GM21576 (cell line): ENCODE measurements around the gene RASSF1.

Source experiments
- ATAC-seq: cut with Tn5 transposase; IDR thresholded peaks from one replicate; pipeline ENCODE4 v1.9.1; 2021; ENCODE audit warnings: mild to moderate bottlenecking, moderate library complexity; ENCODE audit not compliant: unreplicated experiment

RASSF1 gene

DNA sequence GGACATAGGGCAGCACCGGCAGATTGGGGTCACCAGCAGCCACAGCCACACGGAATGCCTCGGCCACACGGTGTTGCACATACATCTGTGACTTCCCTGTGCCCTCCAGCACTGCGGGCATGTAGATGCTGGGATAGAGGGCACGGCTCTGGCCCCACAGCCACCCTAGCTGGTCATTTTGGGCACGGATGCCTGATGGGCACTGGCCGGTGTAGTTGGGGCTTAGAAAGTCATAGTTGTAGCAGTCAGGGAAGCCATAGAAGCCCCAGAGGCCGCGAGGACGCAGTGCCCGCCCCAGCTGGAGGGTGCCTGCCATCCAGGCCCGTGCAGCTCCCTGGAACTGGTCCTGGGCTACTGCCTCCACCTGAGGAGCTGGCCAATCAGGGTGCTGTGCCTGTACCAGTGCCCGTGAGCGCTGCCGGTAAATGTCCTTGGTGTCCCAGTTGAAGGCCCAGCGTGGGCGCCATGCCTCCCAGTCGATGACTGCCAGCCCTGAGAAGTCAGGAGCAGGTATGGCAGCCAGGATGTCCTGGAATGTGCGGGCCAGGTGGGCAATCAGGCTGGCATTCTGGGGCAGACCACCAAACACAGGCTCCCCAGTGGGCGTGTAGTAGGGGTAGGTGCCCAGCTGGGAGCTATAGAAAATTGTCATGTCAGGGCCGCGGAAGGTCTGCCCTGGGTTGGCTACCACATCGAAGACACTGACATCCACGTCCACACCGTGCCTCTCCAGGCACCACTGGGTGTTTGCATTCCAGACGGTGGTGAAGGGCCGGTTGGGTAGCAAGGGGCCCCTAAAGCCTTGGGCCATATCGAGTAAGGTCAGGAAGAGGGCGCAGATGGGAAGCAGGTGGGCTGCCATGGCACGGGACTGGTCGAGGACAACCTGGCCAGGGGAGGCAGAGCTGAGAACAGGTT is 38.3 kb downstream of the RASSF1 start:
- ATAC-seq, result no peak

DNA sequence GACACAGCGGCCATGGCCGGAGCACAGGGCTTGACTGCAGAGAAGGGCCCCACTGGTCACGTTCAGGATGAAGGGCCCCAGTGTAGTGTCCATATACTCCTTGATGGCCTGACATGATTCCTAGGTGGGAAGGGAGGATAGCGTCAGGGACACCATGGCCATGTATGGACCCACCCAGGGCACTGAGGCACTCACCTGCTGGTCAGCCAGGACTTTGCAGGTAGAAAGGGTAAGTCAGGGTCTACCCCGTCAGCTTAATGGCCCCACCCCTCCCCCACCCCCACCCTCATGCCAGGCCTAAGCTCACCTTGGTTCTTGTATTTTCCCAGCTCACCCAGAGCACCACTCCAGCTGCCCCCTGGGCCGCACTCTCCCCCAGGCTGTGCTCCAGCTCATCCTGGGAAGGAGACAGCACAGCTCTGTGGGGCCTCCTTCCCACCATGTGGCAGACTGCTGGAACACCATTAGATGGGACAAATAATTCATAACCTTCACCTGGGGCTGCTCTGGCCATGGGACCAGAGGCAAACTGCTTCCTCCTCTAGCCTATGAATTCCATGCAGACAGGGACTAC is 39.9 kb downstream of the RASSF1 start:
- ATAC-seq, result no peak

DNA sequence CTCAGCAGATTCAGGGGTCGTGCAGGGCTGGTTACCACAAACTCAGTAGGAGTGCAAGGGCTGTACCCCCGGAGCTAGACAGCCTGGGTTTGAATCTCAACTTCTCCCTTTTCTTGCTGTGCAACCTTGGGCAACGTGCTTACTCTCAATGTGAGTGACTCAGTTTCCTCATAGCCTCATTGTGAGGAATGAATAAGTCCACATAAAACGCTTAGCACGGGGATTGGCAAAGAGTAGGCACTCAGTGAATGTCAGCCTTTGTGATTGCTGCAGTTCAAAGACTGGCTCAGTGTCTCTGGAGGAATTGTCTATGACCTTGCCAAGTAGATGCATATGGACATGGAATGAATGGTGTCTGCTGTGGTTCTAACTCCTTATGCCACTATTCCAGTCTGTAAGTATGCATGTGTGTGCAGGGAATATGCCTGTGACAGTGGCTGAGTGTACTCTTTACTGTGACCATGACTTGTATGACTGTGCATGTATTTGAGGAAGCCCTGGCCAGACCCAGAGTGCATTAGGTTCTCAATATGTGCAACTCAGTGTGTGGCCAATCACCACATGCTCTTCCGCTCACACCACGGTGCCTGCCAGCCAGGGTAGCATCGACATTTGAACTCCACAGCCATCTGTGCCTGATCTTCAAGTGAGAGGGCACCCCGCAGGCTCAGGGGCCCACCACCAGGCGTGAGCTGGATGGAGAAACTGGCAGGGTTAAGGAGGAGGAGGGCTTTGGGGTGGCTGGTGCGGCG is 40.5 kb downstream of the RASSF1 start:
- ATAC-seq, result no peak

DNA sequence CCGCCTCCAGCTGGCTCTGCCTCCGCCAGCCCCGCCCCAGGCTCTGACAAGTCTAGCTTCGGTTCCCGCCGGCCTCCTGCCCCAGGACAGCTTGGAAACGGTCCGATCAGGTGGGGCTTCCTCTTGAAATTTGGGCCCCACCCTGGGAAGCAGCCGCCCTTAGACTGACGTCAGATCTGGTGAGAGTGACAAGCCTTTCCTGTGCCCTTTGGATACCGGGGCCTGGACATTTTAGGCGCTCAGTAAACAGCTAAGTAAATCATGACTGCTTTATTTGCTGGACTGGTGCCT is 41.1 kb downstream of the RASSF1 start:
- ATAC-seq, result no peak

DNA sequence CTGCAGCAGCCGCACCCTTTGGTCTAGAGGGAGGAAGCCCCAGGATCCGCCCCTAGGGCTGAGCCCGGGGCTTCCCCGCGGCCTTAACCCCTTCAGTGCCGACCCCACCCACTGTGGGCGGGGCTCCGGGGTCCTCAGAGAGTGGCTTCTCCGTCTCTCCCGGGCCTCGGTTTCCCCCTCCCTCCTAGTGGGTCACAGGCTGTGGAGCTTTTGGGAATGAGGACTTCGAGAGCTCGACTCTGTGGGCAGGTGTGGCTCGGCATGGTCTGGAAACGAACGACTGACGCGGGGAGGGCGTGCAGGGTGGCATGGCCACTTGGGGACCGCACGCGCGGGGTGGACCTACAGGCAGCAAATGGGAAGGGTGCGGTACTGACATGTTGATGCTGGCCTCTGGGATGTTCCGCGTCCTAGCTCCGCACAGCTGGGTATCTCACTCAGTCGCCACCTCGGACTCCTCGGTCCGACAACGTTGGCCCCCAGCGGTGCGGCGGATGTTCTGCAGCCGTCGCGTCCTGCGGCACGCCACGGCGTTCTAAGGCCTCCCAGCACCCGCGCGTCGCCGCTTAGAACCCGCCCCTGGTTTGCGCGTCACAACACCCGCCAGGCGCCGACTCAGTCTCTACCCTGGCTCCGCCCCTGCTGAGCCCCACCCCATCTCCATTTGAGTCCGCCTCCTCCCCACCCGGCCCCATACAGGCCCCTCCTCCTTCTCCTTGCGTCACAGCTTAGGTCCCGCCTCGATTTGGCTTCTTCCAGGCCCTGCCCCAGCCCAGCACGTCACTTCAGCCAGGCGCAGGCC is 41.6 kb downstream of the RASSF1 start, which contains the start of the genes HYAL3 and NAA80:
TSS of gene HYAL3 (minus strand) at position 570 of the 802 bp plus-strand sequence. CDS start 3,803 bp downstream, outside the sequence.
TSS of gene NAA80 (minus strand) at position 570 of the 802 bp plus-strand sequence. CDS start 1,942 bp downstream, outside the sequence.
- peak; percentile 81 for ATAC-seq

DNA sequence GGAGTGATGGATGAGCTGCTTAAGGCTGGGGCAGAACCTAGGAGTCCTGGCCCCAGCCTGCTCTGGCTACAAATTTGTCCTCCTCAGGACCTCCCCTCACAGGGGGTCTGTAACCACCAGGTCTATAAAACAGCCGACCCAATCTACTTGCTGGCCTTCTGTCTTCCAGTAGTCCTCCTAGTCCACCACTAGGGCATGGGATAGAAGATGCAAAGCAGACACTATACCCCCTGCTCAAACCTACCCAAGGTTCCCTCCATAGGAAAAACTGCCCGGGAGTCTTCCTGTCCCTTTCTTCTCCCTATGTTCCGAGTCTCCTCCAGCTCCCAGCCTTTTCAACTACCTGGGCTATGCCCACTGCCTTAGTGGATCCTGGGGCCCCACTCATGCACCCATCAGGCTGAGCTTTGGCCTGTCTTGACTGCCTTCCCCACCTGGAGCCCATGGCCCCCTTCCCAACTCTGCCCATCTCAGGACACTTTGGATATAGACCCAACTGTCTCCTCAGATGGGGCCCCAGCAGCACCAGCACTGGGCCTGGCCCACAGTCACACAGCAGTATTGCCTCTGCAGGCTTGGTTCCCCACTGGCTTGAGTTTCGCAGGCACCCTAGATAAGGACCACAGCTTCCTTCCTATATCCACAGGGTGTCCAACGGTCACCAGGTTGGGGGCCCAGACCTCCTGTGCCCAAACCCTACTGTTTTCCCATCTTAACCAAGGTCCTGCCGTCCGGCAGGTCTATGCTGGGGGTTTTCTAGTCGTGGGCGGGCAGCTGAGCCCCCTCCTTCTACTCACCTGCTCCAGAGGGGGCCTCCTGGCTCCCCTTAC is 42.5 kb downstream of the RASSF1 start:
- no peak for ATAC-seq

DNA sequence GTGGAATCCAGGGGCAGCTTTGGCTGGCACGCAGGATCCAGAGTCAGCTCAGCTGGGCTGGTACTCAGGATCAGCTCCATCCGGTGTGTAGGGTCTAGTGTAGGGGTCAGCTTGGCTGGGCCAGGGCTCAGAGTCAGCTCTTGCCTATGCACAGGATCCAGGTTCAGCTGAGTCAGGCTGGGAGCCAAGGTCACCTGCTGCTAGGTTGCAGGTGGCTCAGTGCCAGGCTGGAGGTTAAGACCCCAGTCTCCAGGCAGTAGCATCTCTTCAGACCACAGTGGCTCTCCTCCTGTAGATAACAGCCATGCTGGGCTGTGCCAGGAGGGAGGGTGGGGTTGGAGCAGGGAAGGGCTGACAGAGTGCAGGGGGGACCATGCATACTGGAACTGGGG is 43.3 kb downstream of the RASSF1 start:
- ATAC-seq, result no peak

DNA sequence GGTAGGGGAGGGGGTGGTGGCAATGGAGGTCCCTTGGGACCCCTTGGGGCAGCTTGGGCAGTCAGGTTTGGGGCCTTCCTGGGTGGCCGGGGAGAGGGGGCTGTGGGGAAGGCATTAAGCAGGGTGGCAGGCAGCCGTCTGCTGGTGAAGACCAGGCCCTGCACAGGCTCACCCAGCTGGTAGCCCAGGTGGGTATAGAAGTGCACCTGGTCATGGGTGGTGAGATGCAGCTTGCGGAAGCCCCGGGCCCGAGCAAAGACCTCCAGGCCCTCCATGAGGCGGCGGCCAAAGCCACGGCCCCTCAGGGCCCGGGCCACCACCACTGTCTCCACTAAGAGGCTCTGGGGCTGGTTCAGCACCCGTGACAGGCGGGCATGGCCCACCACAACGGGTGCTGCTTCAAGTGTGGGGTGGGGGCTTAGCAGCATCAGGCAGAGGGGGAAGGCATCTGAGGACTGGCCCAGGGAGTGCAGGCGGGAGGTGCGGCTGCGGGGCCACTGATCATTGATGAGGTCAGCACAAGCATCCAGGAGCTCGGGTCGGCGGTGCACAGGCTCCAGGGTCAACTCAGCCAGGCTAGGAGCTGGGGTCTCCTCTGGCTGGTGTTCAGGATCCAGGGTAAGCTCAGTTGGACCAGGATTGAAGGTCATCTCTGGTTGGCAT is 43.8 kb downstream of the RASSF1 start:
- no peak for ATAC-seq

DNA sequence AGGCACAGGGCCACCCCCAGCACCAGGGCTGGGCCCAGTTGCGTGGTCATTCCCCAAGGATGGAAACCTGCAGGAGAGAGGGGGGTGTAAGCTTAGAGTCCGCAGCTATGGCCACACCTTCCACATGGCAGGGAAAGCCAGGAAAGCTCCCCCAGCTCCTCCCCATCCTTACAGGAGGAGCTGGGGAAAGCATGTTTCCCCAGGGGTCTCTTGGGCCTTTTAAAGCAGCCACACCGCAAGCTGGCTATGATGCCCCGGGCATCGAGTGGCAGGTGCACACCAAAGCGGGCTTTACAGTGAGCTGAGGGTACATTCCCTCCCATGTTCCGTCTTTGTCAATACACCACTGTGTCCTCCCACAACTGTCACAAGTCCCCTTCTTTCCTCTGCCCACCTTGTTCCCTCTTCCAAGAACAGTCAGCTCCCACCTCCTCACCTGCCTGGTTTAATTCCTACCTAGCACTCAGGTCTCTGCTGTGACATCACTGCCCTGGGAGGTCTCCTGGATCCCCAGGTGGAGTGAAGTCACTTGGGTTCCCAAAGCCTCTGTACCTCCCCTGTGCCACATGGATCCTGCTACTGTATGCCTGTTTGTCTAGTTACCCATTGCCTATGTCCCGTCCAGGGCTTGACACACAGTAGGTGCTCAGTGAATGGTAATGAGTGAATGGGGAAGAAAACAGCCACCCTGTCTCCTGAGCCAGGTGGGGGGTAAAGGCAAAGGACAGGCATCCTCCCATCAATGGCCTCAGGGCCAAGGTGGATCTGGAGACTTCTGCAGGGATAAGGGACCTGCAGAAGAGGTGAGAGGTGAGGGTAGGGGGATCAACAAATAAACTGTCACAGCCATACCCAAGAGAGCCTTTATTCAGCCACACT is 44.8 kb downstream of the RASSF1 start:
- ATAC-seq, result no peak

DNA sequence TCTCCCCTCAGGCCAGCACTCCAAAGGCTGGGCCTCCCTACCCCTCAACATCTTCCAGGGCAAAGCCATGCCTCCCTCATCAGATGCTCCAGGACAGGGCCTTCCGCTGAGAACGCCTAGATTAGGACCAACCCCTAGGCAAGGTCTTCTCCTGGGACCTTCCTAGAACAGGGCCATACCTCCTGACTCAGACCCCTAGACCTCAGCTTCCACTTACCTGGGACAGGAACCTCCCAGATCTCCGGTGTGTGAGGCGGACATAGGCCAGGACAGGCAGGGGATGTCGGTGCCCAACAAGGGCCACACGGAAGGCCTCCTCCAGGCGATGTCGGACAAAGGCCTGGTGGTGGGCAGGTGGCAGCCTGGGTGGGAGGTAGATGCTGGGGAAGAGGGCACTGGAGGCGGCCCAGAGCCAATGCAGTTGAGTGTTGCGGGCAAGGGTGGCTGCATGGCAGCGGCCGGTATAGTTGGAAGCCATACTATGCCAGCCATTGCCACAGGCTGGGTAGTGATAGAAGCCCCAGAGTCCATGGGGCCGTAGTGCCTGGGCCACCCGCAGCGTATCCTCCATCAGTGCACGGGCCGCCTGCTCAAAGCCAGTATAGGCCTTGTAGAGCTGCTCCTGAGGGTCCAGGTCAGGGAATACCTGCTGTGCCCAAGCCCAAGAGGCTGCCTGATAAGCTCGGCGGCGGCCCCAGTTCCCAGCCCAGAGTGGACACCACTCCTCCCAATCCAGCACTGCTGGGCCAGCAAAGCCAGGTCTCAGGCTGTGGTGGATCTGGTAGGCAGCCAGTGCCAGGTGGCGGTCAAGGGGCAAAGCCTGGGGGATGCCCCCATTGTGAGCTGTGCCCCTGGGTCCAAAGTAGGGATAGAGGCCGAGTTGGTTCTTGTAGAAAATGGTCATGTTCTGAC is 45.9 kb downstream of the RASSF1 start:
- no peak for ATAC-seq

DNA sequence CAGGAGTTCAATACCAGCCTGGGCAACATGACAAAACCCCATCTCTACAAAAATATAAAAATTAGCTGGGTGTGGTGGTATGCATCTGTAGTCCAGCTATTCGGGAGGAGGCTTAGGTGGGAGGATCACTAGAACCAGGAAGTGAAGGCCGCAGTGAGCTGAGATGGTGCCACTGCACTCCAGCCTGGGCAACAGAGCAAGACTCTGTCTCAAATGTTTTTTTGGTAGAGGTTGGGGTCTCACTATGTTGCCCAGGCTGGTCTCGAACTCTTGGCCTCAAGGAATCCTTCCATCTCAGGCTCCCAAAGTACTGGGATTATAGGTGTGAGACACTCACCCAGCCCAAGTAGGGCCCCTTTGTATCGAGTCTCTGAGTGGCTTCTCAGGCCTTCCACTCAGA is 46.5 kb downstream of the RASSF1 start:
- ATAC-seq, result no peak

DNA sequence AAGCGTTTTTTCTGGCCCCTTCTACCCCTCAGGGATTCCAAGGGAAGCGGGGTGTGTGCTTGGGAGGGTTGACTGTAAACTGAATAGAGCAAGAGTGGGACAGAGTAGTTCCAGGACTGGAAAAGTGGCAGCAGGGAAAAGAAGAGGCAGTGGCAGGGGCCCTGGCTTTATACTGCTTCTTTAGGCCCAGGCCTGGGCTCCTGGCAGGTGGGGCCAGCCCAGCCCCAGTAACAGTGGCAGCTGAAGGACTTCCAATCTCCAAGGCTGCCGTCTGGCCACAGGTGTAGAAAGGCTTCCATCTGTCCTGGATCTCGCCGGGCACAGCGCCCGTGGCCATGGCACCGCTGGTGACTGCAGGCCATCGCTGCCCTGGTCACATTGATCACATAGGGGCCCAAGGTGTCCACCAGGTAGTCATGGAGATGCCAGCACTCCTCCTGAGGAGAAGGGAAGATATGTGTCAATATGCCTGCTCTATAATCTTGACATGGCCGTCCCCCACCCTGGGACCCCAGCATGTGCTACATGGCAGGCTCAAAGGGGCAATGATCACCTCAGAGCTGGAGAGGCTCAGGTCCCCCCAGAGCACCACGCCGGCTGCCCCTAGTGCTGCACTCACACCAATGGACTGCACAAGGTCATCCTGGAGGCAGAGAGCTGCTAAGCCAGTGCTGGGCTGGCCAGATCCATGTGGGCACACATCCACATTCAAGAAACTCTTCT is 47.4 kb downstream of the RASSF1 start:
- no peak for ATAC-seq

DNA sequence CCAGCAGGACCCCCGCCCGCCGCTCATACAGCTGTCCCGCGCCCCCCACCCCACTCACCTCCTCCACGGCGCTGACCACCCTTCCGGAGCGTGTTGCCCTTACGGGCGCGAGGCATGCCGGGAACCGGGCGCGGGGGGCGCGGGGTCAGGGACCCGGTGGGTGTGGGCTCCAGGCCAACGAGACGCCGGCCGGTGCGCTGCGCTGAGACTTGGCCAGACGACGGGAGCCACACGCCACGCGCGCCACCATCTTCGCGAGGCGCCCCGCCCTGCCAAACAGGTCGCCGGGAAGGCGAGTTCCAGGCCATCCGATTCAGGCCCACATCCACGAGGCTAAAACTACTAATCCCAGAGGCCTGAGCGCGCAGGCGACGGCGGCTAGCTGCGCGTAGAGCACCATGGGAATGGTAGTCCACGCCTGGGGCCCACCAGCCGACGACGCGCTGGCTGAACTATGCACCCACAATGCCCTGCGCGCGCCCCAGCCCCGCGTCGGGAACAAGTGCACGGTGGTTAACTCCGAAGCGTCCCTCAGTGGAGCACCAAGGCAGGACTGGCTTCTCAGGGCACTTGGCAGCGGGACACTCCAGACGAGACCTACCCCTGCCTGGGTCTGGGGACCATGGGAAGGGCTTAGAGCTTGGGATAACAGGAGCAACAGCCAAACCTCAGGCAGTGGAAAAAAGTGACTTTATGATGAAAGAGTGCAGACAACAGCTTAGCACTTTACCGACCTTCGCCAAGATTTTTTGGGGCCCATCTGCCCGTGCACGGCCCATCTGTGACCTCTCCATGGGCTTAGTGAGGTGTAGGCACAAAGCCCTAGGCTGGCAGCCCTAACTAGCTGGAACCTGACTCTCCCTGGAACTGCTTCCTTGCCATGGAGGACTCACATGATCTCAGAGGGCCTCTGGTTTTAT is 48.2 kb downstream of the RASSF1 start, which contains the start of gene IFRD2:
TSS of gene IFRD2 (minus strand) at position 271 of the 920 bp plus-strand sequence. CDS start at position 116, 155 bp downstream.
- ATAC-seq, result peak; percentile 92

DNA sequence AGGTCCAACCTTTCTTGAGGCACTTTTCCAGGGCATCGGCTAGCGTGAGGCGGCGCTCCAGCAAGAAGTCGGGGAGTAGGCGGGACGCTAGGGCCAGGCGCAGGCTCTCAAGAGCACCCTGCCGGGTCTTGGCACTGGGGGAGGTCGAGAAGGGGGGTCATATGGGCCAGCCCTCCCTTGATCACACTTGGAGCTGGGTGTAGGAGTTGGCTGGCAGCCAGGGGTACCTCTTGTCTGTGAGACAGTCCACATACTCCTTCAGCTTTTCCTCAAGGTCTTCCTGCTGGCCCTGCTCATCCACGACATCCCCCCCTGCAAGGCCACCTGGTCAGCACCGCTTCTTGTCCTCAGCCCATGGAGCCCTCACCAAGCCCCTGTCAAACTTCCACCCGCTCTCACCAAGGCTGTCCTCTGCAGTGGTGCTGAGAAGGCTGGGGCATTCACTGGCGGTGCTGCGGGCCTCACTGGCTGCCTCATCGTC is 50.4 kb downstream of the RASSF1 start:
- no peak for ATAC-seq

DNA sequence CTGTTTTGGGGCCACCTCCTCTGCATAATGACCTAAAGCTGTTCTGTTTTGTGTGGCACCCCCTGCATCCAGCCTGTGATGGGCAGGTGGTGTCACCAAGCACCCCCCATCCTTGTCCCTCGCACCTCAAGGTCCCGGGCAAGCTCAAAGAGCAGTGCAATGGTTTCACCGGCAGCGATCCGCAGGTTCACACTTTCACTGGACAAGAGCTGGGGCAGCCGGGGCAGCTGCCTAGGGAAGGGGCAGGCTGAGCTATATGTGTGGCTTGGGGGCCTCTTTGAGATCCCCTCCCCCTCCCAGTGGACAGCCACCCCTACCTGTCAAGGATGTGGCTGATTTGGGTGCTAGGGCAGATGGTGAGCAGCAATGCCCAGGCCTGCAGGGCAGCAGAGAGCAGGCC is 51.5 kb downstream of the RASSF1 start:
- ATAC-seq, result no peak
